Neural progenitor cell (in vitro differentiated cells): Measurements from ENCODE around the gene P3H2. TPM values are rescaled to one million over a fixed set of nuclear protein-coding genes. Genes with fewer than 3 reads are reported as not detected.

Source experiments
- DNase-seq: peaks from one replicate; pipeline ENCODE4 v3.0.0-alpha.2; 2016; ENCODE audit warnings: low spot score
- H2AFZ ChIP-seq: fragments of 200-600 bp; sonication (generic); replicated peaks from 2 replicates; pipeline ENCODE4 v1.6.1; 2016; ENCODE audit warnings: antibody characterized with exemption
- H3F3A ChIP-seq: fragments of 200-600 bp; sonication (generic); 2 replicates; pipeline ENCODE4 v1.6.1; 2016; ENCODE audit warnings: antibody characterized with exemption, low read depth
- H3K27ac ChIP-seq: fragments of 200-600 bp; sonication (generic); 2 replicates; pipeline ENCODE4 v1.5.1; 2016; ENCODE audit warnings: mild to moderate bottlenecking
- H3K27me3 ChIP-seq: fragments of 200-600 bp; sonication (generic); 2 replicates; pipeline ENCODE4 v1.6.1; 2016; ENCODE audit warnings: mild to moderate bottlenecking, moderate library complexity
- H3K36me3 ChIP-seq: fragments of 200-600 bp; sonication (generic); 2 replicates; pipeline ENCODE4 v1.5.1; 2016
- H3K4me1 ChIP-seq: fragments of 200-600 bp; sonication (generic); 2 replicates; pipeline ENCODE4 v1.6.1; 2016; ENCODE audit warnings: mixed run types
- H3K4me2 ChIP-seq: fragments of 200-600 bp; sonication (generic); 2 replicates; pipeline ENCODE4 v1.6.1; 2016
- H3K4me3 ChIP-seq: fragments of 200-600 bp; sonication (generic); 2 replicates; pipeline ENCODE4 v1.5.1; 2016
- H3K79me2 ChIP-seq: fragments of 200-600 bp; sonication (generic); 2 replicates; pipeline ENCODE4 v1.6.1; 2016; ENCODE audit warnings: low read depth
- H3K9ac ChIP-seq: fragments of 200-600 bp; sonication (generic); 2 replicates; pipeline ENCODE4 v1.6.1; 2016
- H3K9me3 ChIP-seq: fragments of 200-600 bp; sonication (generic); 2 replicates; pipeline ENCODE4 v1.5.1; 2016; ENCODE audit warnings: low read depth
- H4K20me1 ChIP-seq: fragments of 200-600 bp; sonication (generic); 2 replicates; pipeline ENCODE4 v1.6.1; 2016; ENCODE audit warnings: low read depth
- H3K27ac Mint-ChIP-seq: 3 replicates; pipeline ENCODE4 v1.8.0; 2021; ENCODE audit warnings: mixed read lengths
- H3K27me3 Mint-ChIP-seq: 2 replicates; pipeline ENCODE4 v1.8.0; 2022; ENCODE audit warnings: low read depth, mild to moderate bottlenecking, inconsistent platforms, moderate library complexity, mixed read lengths; ENCODE audit not compliant: insufficient read depth
- H3K36me3 Mint-ChIP-seq: 3 replicates; pipeline ENCODE4 v1.8.0; 2021; ENCODE audit warnings: mixed read lengths
- H3K4me1 Mint-ChIP-seq: 3 replicates; pipeline ENCODE4 v1.8.0; 2021; ENCODE audit warnings: mixed read lengths
- H3K4me3 Mint-ChIP-seq: 3 replicates; pipeline ENCODE4 v1.8.0; 2021; ENCODE audit warnings: mild to moderate bottlenecking, moderate library complexity, mixed read lengths
- H3K9me3 Mint-ChIP-seq: 3 replicates; pipeline ENCODE4 v1.8.0; 2020; ENCODE audit warnings: mixed read lengths
- EZH2 ChIP-seq: fragments of 200-600 bp; sonication (generic); IDR thresholded peaks from 2 replicates; pipeline ENCODE4 v1.6.1; 2017; ENCODE audit warnings: antibody characterized with exemption, mild to moderate bottlenecking, moderate library complexity
- EZH2phosphoT487 ChIP-seq: fragments of 200-600 bp; sonication (generic); IDR thresholded peaks from 2 replicates; pipeline ENCODE4 v1.6.1; 2017; ENCODE audit warnings: antibody characterized with exemption
- total RNA-seq: library from RNA; depleted of rRNA; stranded (reverse); fragments of >200 nt; gene quantifications from 2 replicates; pipeline ENCODE4 v1.2.3, GENCODE V29; 2015; ENCODE audit warnings: low replicate concordance
- TF ChIP-seq, protein P1 (sequence below): fragments of 200-600 bp; sonication (generic); IDR thresholded peaks from 2 replicates; pipeline ENCODE4 v1.5.1; 2017; ENCODE audit warnings: antibody characterized with exemption, mild to moderate bottlenecking

P3H2 gene
- total RNA-seq, 1 donor from 2014 or later = 21.4 TPM

DNA sequence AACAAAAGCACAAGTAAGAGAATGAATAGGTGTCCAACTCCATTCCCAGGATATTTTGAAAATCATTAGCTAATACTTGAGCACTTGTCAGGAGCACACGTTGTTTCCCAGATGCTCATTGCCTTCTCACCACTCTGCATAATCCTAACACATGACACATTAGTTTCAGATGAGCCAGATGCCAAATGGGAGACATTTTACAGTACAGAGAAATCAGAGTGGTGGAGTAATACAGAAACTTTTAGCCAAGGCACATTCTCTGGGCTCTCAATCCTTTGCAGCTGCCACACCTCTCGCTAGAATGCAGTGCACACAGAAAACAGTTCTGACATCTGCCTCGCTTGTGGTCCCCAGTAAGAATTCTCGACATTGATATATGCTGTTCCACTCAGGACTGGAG lies 76.6 kb downstream of the P3H2 start:
- Histone ChIP-seq H3F3A (peaks cover 5% of the 10 kb centered on the region), H3K79me2 (no peaks in the 10 kb centered on the region), H4K20me1 (no peaks in the 10 kb centered on the region), H3K27ac (no peak overlapping the region), H3K4me3 (no peak overlapping the region), H3K9ac (no peak overlapping the region), H3K9me3 (no peaks in the 10 kb centered on the region), H3K36me3 (no peaks in the 10 kb centered on the region), H3K4me2 (no peak overlapping the region), H3K27me3 (no peaks in the 10 kb centered on the region), H2AFZ (no peak overlapping the region), H3K4me1 (peaks cover 34% of the 10 kb centered on the region)
- TF ChIP-seq EZH2 = no peak
- TF ChIP-seq, protein P1, sequence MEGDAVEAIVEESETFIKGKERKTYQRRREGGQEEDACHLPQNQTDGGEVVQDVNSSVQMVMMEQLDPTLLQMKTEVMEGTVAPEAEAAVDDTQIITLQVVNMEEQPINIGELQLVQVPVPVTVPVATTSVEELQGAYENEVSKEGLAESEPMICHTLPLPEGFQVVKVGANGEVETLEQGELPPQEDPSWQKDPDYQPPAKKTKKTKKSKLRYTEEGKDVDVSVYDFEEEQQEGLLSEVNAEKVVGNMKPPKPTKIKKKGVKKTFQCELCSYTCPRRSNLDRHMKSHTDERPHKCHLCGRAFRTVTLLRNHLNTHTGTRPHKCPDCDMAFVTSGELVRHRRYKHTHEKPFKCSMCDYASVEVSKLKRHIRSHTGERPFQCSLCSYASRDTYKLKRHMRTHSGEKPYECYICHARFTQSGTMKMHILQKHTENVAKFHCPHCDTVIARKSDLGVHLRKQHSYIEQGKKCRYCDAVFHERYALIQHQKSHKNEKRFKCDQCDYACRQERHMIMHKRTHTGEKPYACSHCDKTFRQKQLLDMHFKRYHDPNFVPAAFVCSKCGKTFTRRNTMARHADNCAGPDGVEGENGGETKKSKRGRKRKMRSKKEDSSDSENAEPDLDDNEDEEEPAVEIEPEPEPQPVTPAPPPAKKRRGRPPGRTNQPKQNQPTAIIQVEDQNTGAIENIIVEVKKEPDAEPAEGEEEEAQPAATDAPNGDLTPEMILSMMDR = no peak
- no peak for TF ChIP-seq EZH2phosphoT487
- no peaks in the 10 kb centered on the region for H3K27me3 Mint-ChIP-seq
- H3K36me3 Mint-ChIP-seq = no peaks in the 10 kb centered on the region
- H3K9me3 Mint-ChIP-seq = no peaks in the 10 kb centered on the region
- DNase-seq = no peak
- peaks cover 31% of the 10 kb centered on the region for H3K4me1 Mint-ChIP-seq
- no peak overlapping the region for H3K27ac Mint-ChIP-seq
- no peak overlapping the region for H3K4me3 Mint-ChIP-seq

DNA sequence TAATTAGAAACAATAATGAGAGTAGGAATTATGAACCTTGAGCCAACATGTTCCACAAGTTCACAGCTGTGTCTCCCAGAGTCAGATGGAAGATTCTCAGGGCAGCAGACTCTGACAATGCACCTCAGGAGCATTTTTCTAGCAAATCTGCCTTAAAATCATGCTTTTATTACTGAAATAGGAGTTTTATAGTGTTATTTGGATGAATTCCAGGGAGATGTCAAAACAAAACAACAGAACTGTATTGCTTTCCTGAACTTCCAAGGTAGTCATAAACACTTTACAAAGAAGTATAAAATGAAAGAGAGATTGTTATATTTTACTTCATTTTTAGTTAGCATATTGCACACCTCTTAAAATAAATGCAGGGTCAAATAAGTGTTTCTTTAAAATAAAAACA lies 77.0 kb downstream of the P3H2 start:
- Histone ChIP-seq H3F3A (peaks cover 5% of the 10 kb centered on the region), H4K20me1 (no peaks in the 10 kb centered on the region), H3K36me3 (no peaks in the 10 kb centered on the region), H3K9ac (no peak overlapping the region), H3K4me2 (no peak overlapping the region), H3K27ac (no peak overlapping the region), H3K27me3 (no peaks in the 10 kb centered on the region), H2AFZ (no peak overlapping the region), H3K4me1 (peaks cover 30% of the 10 kb centered on the region), H3K79me2 (no peaks in the 10 kb centered on the region), H3K9me3 (no peaks in the 10 kb centered on the region), H3K4me3 (no peak overlapping the region)
- Mint-ChIP-seq H3K4me1 (peaks cover 27% of the 10 kb centered on the region), H3K4me3 (no peak overlapping the region), H3K27ac (no peak overlapping the region), H3K9me3 (no peaks in the 10 kb centered on the region), H3K36me3 (no peaks in the 10 kb centered on the region), H3K27me3 (no peaks in the 10 kb centered on the region)
- no peak for TF ChIP-seq EZH2
- TF ChIP-seq EZH2phosphoT487 = no peak
- TF ChIP-seq, protein P1 = no peak
- no peak for DNase-seq

DNA sequence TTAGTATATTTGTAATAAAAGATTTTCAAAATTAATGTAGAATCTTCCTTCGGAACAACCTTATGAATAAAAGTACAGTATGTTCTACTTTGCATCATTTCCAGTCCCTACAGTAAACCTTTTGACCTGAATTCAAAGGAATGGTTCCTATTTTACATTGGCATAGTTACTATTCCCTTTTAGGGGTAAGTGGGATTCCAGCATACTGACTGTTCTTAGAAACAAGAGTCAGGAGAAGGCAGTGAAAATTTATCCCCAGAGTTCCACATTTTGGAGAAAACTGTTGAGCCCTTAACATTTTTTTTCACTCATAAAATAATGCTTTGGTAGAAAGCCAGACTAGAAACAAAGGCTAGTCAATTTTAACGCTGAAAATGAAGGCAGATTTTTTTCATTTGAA lies 78.1 kb downstream of the P3H2 start:
- Mint-ChIP-seq H3K9me3 (no peaks in the 10 kb centered on the region), H3K4me1 (peaks cover 34% of the 10 kb centered on the region), H3K27ac (no peak overlapping the region), H3K36me3 (no peaks in the 10 kb centered on the region), H3K27me3 (no peaks in the 10 kb centered on the region), H3K4me3 (no peak overlapping the region)
- Histone ChIP-seq H3K9ac (no peak overlapping the region), H3K36me3 (no peaks in the 10 kb centered on the region), H2AFZ (no peak overlapping the region), H3F3A (peaks cover 5% of the 10 kb centered on the region), H3K79me2 (no peaks in the 10 kb centered on the region), H4K20me1 (no peaks in the 10 kb centered on the region), H3K27ac (no peak overlapping the region), H3K27me3 (no peaks in the 10 kb centered on the region), H3K4me3 (no peak overlapping the region), H3K4me1 (peaks cover 28% of the 10 kb centered on the region), H3K4me2 (no peak overlapping the region), H3K9me3 (no peaks in the 10 kb centered on the region)
- no peak for DNase-seq
- TF ChIP-seq EZH2phosphoT487 = no peak
- TF ChIP-seq EZH2 = no peak
- TF ChIP-seq, protein P1 = no peak
